ENCODE data around the gene QRSL1. TPM values are rescaled to one million over a fixed set of nuclear protein-coding genes. Genes with fewer than 3 reads are reported as not detected.

The QRSL1 gene
- total RNA-seq, 1 donor from 2014 or later: 18.4 TPM

DNA sequence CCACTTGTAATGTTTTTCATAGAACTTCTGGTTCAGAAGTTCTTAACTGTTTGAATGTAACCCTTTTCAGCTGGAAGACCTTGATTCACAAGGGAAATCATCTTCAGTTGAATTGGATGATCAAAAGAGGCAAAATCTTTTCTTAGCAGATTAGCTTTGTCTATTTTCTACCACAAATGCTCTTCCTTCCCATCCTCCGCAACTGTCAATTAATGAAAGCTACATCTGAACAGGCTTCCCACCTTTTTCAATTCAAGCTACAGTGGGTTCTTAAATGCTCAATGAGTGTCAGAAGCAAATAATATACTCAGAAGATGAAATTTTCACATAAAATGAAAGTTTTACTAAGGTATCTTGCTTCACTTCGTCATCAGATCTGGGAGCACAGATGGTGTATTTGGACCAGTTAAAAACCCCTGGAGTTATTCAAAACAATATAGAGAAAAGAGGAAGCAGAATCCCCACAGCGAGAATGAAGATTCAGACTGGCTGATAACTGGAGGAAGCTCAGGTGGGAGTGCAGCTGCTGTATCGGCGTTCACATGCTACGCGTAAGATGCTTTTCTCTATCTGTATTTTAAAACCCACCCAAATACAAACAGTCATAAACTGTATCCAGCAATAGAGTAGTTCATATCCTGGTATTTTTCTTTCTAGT, 19.4 kb downstream of the QRSL1 start:
- TF ChIP-seq, protein P1, sequence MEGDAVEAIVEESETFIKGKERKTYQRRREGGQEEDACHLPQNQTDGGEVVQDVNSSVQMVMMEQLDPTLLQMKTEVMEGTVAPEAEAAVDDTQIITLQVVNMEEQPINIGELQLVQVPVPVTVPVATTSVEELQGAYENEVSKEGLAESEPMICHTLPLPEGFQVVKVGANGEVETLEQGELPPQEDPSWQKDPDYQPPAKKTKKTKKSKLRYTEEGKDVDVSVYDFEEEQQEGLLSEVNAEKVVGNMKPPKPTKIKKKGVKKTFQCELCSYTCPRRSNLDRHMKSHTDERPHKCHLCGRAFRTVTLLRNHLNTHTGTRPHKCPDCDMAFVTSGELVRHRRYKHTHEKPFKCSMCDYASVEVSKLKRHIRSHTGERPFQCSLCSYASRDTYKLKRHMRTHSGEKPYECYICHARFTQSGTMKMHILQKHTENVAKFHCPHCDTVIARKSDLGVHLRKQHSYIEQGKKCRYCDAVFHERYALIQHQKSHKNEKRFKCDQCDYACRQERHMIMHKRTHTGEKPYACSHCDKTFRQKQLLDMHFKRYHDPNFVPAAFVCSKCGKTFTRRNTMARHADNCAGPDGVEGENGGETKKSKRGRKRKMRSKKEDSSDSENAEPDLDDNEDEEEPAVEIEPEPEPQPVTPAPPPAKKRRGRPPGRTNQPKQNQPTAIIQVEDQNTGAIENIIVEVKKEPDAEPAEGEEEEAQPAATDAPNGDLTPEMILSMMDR (IDR thresholded peaks at IDR 0.05; ENCODE audit: insufficient read depth, low read length, poor library complexity, severe bottlenecking): no peak
- H3K36me3 ChIP-seq (ENCODE audit: control insufficient read depth, insufficient read depth, low read length): no peaks in the 10 kb centered on the region
- H3K27me3 ChIP-seq (ENCODE audit: control insufficient read depth, insufficient read depth, low read length): no peaks in the 10 kb centered on the region
- no peak overlapping the region for H3K4me3 ChIP-seq (ENCODE audit: low read depth, low read length)
- no peak for DNase-seq (ENCODE audit: low read depth)

DNA sequence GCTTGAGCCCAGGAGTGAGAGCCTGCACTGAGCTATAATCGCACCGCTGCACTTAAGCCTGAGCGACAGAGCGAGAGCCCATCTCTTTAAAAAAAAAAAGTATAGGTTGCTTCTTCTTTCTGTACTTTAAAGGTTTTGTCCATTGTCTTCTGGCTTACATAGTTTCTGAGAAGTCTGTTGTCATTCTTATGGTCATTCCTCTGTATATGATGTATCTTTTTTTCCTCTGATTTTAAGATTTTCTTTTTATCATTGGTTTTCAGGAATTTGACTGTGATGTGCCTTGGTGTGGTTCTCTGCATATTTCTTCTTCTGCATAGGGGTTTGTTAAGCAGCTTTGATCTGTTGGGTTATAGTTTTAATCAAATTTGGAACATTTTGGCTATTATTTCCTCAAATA, 29.1 kb downstream of the QRSL1 start:
- Histone ChIP-seq H3K4me3 (ENCODE audit: low read depth, low read length) (no peak overlapping the region), H3K27me3 (ENCODE audit: control insufficient read depth, insufficient read depth, low read length) (no peaks in the 10 kb centered on the region), H3K36me3 (ENCODE audit: control insufficient read depth, insufficient read depth, low read length) (peaks cover 1% of the 10 kb centered on the region)
- DNase-seq (ENCODE audit: low read depth): no peak
- TF ChIP-seq, protein P1 (IDR thresholded peaks at IDR 0.05; ENCODE audit: insufficient read depth, low read length, poor library complexity, severe bottlenecking): no peak

DNA sequence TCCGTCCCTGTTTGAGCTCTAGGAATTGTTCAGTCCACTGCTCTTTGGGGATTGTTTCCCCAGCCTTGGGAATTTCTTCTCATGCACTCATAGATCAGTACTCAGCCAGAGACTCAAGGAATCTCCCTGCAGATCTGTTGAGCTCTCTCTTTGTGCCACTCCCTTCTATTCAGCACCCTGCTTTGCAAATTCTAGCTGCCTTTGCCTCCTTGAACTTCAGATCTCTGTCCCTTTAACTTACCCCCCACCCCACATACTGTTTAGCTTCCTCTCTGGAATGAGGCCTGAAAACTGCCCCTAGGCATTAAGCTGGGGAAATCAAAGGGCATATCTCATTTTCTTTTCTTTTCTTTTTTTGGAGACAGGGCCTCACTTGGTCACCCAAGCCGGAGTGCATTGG, 30.5 kb downstream of the QRSL1 start:
- TF ChIP-seq, protein P1 (IDR thresholded peaks at IDR 0.05; ENCODE audit: insufficient read depth, low read length, poor library complexity, severe bottlenecking): no peak
- Histone ChIP-seq H3K36me3 (ENCODE audit: control insufficient read depth, insufficient read depth, low read length) (peaks cover 1% of the 10 kb centered on the region), H3K27me3 (ENCODE audit: control insufficient read depth, insufficient read depth, low read length) (no peaks in the 10 kb centered on the region), H3K4me3 (ENCODE audit: low read depth, low read length) (no peak overlapping the region)
- no peak for DNase-seq (ENCODE audit: low read depth)

DNA sequence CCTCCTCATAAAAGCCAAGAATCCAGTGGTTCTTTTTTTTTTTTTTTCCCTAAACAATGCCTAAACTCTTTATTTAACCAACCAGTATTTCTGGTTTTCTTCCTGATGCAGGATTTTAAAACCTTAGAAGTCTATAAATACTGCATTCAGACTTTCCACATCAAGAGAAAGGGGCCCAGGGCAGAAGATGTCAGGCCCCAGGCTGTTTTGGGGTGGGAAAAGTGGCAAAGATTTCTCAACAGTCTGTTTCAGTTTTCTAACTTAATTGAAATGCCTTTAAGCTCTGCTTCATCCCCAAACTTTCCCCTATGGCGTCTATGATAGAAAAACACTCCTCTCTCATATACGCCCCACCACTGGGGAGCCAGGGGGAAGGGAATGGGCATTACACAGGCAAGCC, 33.1 kb downstream of the QRSL1 start:
- DNase-seq (ENCODE audit: low read depth): no peak
- Histone ChIP-seq H3K4me3 (ENCODE audit: low read depth, low read length) (no peak overlapping the region), H3K27me3 (ENCODE audit: control insufficient read depth, insufficient read depth, low read length) (no peaks in the 10 kb centered on the region), H3K36me3 (ENCODE audit: control insufficient read depth, insufficient read depth, low read length) (no peaks in the 10 kb centered on the region)
- TF ChIP-seq, protein P1 (IDR thresholded peaks at IDR 0.05; ENCODE audit: insufficient read depth, low read length, poor library complexity, severe bottlenecking): no peak

DNA sequence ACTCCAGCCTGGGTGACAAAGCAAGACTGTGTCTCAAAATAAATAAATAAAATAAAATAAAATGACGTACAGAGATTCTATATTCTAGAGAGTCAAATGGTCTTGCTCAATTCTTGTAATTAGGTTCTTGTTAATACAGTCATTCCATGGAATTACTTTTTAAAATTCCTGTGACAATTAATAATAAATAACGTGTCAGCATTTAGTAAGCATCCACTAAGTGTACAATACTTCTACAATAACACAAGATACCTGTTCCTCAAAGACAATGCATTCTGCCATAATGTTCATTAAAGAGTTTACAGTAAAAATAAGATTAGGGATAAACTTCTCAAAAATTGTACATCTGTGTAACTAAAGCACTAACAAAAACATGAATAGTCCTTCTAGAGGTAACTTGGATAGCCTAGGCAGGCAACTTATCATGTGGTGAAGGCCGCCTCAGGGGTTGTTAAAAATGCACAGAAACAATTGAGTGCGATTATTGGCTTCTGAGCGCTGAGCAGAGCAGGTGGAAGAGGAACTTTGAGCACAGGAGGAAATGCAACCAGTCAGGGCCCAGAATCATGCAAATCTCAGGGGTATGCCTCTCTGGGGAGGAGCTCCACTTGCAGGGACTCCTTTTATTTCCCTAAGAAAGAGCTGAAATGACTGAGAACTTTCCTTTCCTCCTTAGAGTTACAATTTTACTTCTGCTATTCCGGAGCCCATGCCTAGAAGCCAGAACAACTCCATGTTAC, 37.1 kb downstream of the QRSL1 start:
- no peak for DNase-seq (ENCODE audit: low read depth)
- TF ChIP-seq, protein P1 (IDR thresholded peaks at IDR 0.05; ENCODE audit: insufficient read depth, low read length, poor library complexity, severe bottlenecking): no peak
- H3K27me3 ChIP-seq (ENCODE audit: control insufficient read depth, insufficient read depth, low read length): no peaks in the 10 kb centered on the region
- no peaks in the 10 kb centered on the region for H3K36me3 ChIP-seq (ENCODE audit: control insufficient read depth, insufficient read depth, low read length)
- no peak overlapping the region for H3K4me3 ChIP-seq (ENCODE audit: low read depth, low read length)

All from kidney epithelial cell (primary cell).